ENCODE results near the gene EIF4B. TPM values are rescaled to one million over a fixed set of nuclear protein-coding genes. Genes with fewer than 3 reads are reported as not detected.
A peak's percentile ranks its signal among the peaks of the same experiment; 100 is the strongest.

Gene EIF4B
- total and polyA plus RNA-seq, 2 of the 13 experiments (the other 11 are each of a cell fraction or from before 2014, with no cell fraction given) = 416 to 548 TPM

GRCh38 chr12:53044052-53044581, 37.9 kb downstream of the EIF4B start:
- H4K20me1 ChIP-seq (ENCODE audit: insufficient read depth, low read length) = no peaks in the 10 kb centered on the region
- peaks cover 3 to 9% of the 10 kb centered on the region in 2 experiments for H3K36me3 ChIP-seq (replicated peaks in 1 of 2; ENCODE audit: control insufficient read depth in 1 of 2, insufficient read depth in 2 of 2, low read length in 2 of 2)
- no peaks in the 10 kb centered on the region; a peak in 1 of 5 replicates for H3K27me3 ChIP-seq (ENCODE audit: control insufficient read depth in 1 of 2, insufficient read depth in 2 of 2, low read length in 2 of 2)
- ATAC-seq = peak; percentile 58
- in situ Hi-C loops (cut with HindIII; ENCODE audit: extremely low pct_ligation_motif_present, low pct_unique_long_range_greater_than_20kb) = no loop called here
- H3K4me2 ChIP-seq (ENCODE audit: low read depth, low read length) = peak overlapping the region; percentile 73
- WGBS (ENCODE audit: low lambda C conversion rate) = 26% methylated on average over 10 of the region's 10 CpGs
- H3K79me2 ChIP-seq (ENCODE audit: insufficient read depth, low read length) = no peaks in the 10 kb centered on the region
- peak overlapping the region; percentile 53 for H3K27ac ChIP-seq (ENCODE audit: extremely low read length, insufficient read depth, low read length)
- H2AFZ ChIP-seq (ENCODE audit: low read length) = no peak overlapping the region
- BruUV-seq (replicated peaks) = no TSS peak
- H3K9me3 ChIP-seq (ENCODE audit: low read length) = no peaks in the 10 kb centered on the region
- peaks cover 61% of the 10 kb centered on the region for H3K4me1 ChIP-seq (ENCODE audit: insufficient read depth, low read length)
- FAIRE-seq = peak; percentile 36
- peak overlapping the region in 1 of 3 experiments; percentile 38; a peak in 2 of 6 replicates for H3K4me3 ChIP-seq (replicated peaks in 1 of 3; ENCODE audit: insufficient read depth in 1 of 3, low read depth in 2 of 3, low read length in 3 of 3)
- peak; percentile 72 for DNase-seq (ENCODE audit: low spot score)
- intact Hi-C loops (cut with micrococcal nuclease; ENCODE audit: unreplicated experiment) = no loop called here
- CTCF ChIA-PET (ENCODE audit: low intra/inter-chr PET ratio, low total read pairs) = no interaction called here
- POLR2A ChIA-PET = interaction anchor here (0.6 to 3.3 kb wide), 10 partner anchors 9 to 397 kb away, joined by 3 to 15 read pairs (median 4); partner anchors contain the start of genes EIF4B, PRR13 and SPRYD3
- peak overlapping the region; percentile 24; the same call in 1 of the 2 replicates for H3K9ac ChIP-seq (ENCODE audit: insufficient read depth, low read depth, low read length)
- TF ChIP-seq ZNF777 (CRISPR knock-in tag; IDR thresholded peaks at IDR 0.05) = no peak
- TF ChIP-seq ZMYM4 (CRISPR knock-in tag; IDR thresholded peaks at IDR 0.05) = no peak
- no peak for TF ChIP-seq PRMT3 (CRISPR knock-in tag; IDR thresholded peaks at IDR 0.05; ENCODE audit: borderline replicate concordance, low read depth)
- no peak for TF ChIP-seq HMG20A (CRISPR knock-in tag; IDR thresholded peaks at IDR 0.05; ENCODE audit: borderline replicate concordance)
- TF ChIP-seq ZMAT5 (CRISPR knock-in tag; IDR thresholded peaks at IDR 0.05; ENCODE audit: borderline replicate concordance, low read depth) = no peak
- no peak for TF ChIP-seq GATAD2A (CRISPR knock-in tag; IDR thresholded peaks at IDR 0.05)
- no peak for TF ChIP-seq ZNF142 (CRISPR knock-in tag; IDR thresholded peaks at IDR 0.05)
- no peak for TF ChIP-seq ZNF138 (CRISPR knock-in tag; IDR thresholded peaks at IDR 0.05; ENCODE audit: low read depth)
- TF ChIP-seq ZNF160 (CRISPR knock-in tag; IDR thresholded peaks at IDR 0.05) = no peak
- TF ChIP-seq ZNF781 (CRISPR knock-in tag; IDR thresholded peaks at IDR 0.05; ENCODE audit: borderline replicate concordance, not compliant biosample characterization) = no peak
- no peak for TF ChIP-seq NR2F6 (IDR thresholded peaks at IDR 0.05)
- TF ChIP-seq NR2F6 (CRISPR knock-in tag; IDR thresholded peaks at IDR 0.05) = 0 out of 2 replicates have a peak, but pooled peaks have one; percentile 9
- TF ChIP-seq ZNF775 (CRISPR knock-in tag; IDR thresholded peaks at IDR 0.05; ENCODE audit: borderline replicate concordance) = no peak
- TF ChIP-seq SRY (CRISPR knock-in tag; IDR thresholded peaks at IDR 0.05) = no peak
- TF ChIP-seq ZNF614 (CRISPR knock-in tag; IDR thresholded peaks at IDR 0.05; ENCODE audit: borderline replicate concordance) = 0 out of 2 replicates have a peak, but pooled peaks have one; percentile 16
- TF ChIP-seq TBL1XR1 (IDR thresholded peaks at IDR 0.05; ENCODE audit: borderline replicate concordance, low read length, partially characterized antibody) = no peak
- no peak for TF ChIP-seq GLI4 (CRISPR knock-in tag; IDR thresholded peaks at IDR 0.05; ENCODE audit: borderline replicate concordance)
- TF ChIP-seq KDM6A (CRISPR knock-in tag; IDR thresholded peaks at IDR 0.05; ENCODE audit: low read depth) = no peak
